ENCODE data around the gene KRTAP5-5.
A peak's percentile ranks its signal among the peaks of the same experiment; 100 is the strongest.
"Not testable (repeated sequence)": the region's sequence is repeated elsewhere in the genome, so short reads cannot be mapped to it uniquely, and the experiment has no call there.

The KRTAP5-5 gene

DNA sequence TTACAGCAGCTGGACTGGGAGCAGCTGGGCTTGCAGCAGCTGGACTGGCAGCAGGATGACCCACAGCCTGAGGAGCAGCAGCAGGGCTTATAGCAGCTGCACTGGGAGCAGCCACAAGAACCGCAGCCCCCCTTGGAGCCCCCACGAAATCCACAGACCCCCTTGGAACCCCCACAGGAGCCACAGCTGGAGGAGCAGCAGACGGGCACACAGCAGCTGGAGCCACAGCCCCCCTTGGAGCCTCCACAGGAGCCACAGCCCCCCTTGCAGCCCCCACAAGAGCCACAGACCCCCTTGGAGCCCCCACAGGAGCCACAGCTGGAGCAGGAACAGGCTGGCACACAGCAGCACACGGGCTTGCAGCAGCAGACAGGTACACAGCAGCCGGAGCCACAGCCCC lies 21.7 kb upstream of the KRTAP5-5 start:
- DNase-seq: not testable (repeated sequence)

DNA sequence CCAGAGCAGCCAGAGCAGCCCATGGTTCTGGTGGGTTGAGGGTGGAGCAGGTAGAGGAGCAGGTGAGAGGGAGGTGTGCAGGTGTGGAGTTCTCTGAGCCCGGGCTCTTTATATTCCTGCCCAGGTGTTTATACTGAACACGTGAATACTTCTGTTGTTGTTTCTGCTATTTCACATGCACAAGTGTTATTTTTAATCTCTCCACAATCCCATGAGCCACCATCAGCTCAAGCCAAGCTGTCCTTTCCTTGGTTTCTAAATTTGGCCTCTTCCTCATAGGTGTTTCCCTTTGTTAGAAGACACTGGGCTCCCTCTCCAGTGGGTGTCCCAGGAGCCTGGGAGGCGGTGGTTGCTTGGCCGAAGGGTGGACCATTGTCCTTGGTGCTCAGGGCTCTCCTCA lies 21.2 kb upstream of the KRTAP5-5 start, which contains the start of gene KRTAP5-3:
Gene KRTAP5-3 (minus strand): TSS at position 101 of the 400 bp plus-strand sequence. CDS start 78 bp downstream, at position 23.
- DNase-seq: peak; percentile 40

DNA sequence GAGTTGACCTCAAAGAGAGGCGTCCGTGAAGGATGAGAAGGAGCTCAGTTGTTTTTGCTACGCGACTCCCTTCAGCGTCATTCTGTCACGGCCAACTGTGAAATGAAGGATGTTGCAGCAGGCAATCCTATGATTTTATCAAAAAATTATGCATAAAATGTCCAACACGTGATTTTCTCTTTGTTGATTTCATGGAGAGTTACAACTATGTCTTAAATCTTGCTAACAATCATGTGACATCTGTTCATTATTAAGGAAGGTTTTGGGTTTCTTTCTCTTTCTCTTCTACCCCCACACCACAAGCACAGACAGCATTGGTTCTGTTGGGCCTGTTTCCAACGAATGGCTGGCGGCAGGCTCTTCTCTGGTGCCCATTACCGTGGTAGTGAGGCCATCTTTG lies 11.3 kb upstream of the KRTAP5-5 start:
- DNase-seq: no peak

DNA sequence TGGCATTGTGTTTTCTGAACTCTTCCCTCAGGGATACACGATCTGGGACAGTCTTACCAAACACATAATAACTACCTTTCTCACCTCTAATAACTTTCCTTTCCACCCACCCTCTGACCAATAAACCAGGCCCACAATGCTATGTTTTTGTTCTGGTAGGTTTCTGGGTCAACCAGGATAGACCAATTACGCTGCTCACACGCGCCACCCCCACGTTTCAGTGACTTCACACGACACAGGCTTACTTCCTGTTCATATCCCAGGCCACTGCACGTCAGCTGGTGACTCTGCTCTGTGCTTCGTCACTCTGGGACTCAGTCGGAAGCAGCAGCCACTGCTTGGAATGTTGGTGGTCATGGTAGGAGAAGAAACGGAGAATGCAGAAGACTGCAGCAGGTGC lies 10.1 kb upstream of the KRTAP5-5 start:
- DNase-seq: no peak

DNA sequence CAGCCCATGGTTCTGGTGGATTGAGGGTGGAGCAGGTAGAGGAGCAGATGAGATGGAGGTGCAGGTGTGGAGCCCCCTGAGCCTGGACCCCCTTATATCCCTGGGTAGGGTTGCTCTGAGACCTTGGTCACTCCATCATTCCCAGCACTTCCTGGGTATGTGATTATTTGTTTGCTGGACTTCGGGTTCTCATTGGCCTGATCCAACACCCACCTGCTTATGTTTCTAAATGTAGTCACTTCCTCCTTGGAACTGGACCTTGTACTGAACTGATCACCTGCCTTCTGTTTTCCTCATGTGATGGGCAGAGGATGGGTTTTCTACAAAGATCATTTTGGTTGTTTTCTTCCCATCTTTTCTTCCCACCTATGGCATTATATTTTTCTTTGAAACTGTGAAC lies 7.5 kb upstream of the KRTAP5-5 start, which contains the start of gene KRTAP5-4:
Gene KRTAP5-4 (minus strand): TSS at position 53 of the 400 bp plus-strand sequence. CDS start 45 bp downstream, at position 8.
- no peak for DNase-seq

DNA sequence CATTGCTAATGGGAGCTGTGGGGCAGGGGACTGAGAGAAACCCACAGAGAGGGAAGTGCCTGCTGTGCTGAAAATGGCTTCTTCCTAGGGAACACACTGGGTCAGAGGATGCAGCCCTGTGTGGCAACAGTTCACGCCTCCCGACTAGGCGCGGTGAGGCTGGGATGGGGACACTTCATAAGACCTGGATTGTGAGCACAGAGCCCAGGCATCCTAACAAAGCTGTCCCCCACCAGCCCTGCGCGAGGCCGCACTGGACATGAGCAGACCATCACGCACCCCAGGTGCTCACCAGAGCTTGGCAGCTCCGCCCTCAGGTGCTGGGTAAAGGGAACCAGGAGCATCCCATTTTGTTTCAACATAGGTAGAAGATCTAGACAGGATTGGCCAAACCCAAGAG lies 5.9 kb upstream of the KRTAP5-5 start:
- no peak for DNase-seq

DNA sequence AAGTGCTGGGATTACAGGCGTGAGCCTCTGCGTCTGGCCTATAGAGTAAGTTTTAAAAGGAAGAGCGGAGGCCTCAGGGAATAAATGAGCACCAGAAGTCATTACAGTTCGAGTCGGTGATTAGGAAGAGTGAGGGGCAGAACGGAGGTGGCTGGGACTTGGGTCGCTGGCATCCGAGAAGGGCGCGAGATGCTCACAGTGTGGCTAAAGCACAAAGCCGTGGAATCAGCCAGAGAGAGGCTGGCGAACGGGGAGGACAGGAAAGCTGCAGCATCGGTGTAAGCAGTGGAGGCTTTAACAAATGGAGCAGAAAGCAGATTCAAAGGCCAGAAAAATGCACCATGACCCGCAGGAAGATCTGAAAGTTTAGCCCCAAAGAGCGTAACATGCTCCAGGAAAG lies 5.0 kb upstream of the KRTAP5-5 start:
- DNase-seq: no peak

DNA sequence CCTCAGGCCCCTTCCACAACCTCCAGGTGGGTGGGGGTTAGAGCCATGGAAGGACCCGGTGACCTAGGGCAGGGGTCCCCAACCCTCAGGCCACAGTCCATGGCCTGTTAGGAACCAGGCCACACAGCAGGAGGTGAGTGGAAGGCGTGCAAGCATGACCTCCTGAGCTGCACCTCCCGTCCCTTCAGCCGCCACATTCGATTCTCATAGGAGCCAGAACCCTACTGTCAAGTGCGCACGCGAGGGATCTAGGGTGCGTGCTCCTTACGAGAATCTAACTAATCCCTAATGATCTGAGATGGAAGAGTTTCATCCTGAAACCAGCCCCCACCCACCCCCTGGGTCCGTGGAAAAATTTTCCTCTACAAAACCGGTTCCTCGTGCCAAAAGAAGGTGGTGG lies 4.0 kb upstream of the KRTAP5-5 start:
- no peak for DNase-seq

DNA sequence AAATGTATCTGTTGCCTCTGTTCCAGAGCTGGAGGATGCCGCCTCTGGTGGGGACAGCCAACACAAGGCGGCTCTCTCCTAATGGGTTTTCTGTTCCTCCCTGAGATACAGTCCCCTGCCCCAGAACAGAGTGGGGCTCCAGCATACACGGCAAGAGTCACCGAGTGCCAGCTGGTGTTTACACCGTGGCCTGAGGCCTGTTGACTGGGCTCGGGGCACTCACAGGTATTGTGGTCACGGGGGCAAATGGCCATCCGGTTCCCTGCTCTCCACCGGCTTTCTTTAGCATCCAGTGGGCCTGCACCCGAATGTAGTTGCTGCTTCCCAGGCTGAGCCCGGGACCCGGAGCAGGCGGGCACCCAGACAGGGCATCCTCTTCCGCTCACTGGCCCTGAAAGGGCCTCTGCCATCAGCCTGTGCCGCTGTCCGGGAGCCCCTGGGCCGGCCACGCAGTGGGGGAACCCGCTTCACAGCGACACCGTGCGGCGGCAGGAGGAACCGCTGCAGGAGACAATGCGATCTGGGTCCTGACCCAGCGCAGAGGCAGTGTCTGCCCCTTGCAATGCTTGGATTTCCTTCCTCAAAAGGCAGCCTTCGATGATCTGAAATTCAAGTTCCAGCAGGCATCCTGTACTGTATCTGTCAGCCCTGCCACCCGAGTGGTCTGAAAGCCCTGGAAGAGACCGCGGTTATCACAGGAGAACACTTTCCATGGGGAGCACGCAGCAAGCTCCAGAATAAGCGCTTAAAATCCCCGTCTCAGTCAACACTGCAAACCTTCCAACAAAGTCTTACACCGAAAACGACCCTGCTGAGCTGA lies 859 bp upstream of the KRTAP5-5 start:
- DNase-seq: no peak

DNA sequence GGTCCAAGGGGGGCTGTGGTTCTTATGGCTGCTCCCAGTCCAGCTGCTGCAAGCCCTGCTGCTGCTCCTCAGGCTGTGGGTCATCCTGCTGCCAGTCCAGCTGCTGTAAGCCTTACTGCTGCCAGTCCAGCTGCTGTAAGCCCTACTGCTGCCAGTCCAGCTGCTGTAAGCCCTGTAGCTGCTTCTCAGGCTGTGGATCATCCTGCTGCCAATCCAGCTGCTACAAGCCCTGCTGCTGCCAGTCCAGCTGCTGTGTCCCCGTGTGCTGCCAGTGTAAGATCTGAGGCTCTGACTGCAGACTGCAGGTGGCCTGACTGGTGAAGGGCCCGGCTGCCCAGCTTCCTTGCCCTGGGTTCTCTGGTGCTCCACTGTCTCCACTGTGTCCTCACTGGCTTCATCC lies 696 bp downstream of the KRTAP5-5 start:
- DNase-seq: no peak

DNA sequence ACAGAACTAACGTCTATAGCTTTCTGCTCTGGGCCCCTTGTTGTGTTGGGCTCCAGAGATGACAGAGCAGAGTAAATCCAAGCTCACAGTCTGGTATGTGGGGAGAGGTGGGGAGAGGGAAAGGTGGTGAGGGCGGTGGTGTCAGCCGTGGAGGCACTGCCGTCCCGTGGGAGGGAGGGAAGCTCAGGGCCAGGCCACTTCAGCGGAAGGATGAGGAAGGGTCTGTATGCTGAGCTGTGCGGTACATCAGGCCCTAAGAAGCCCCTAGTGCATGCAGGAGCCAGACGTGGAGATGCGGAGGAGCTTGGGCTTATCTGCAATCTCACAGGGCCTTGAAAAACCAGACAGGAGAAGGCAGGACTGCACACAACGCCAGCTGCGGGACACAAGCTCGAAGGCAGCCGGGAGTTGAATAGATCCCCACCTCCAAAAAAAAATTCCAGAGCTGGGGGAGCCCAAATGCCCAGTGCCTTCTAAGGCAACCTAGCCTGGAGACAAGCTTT lies 1.5 kb downstream of the KRTAP5-5 start:
- no peak for DNase-seq

DNA sequence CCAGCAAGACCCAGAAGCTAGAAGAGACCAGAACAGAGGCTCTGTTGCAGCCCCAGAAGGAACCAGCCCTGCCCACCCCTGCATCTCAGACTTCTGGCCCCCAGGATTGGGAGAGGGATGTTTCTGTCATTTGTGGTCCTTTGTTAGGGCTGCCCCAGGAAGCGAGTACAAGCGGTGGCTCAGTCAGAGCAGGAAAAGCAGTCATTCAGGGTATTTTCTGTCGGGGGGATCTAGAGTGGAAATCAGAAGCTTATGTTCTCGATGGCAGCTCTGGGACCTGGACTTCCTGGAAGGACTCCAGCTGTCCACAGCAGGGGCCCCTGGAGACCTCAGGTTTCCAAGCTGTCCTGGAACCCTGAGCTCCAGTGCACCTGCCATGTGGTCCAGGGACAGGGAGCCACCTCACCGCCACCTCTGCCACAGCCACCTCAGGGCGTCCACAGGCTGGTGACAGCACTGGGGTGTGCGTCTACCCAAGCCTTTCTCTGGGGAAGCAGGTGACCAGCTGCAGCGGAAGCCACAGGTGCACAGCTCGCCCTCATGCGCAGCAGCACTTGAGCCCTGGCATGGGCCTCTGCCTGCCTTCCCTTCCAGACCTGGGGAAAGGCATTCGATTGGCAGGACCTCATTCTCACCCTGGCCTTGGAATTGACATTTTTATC lies 2.6 kb downstream of the KRTAP5-5 start:
- no peak for DNase-seq

DNA sequence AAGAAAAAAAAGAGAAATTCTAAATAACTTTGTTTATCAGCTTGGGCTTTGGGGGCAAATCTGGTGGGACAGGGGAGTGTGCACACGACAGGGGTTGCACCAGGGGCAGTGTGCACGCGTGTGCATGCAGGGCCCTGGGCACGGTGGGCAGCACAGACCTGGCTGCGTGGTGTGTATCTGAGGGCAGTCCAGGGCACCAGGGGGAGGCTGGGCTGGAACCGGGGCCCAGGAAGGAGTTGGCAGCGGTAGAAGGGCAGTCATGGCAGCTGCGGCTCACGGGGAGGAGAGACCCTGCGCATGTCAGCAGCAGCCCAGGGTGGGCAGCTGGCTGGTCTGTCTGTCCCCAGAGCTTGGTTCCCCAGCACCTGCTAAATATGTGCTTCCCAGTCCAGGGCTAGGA lies 4.3 kb downstream of the KRTAP5-5 start:
- no peak for DNase-seq

DNA sequence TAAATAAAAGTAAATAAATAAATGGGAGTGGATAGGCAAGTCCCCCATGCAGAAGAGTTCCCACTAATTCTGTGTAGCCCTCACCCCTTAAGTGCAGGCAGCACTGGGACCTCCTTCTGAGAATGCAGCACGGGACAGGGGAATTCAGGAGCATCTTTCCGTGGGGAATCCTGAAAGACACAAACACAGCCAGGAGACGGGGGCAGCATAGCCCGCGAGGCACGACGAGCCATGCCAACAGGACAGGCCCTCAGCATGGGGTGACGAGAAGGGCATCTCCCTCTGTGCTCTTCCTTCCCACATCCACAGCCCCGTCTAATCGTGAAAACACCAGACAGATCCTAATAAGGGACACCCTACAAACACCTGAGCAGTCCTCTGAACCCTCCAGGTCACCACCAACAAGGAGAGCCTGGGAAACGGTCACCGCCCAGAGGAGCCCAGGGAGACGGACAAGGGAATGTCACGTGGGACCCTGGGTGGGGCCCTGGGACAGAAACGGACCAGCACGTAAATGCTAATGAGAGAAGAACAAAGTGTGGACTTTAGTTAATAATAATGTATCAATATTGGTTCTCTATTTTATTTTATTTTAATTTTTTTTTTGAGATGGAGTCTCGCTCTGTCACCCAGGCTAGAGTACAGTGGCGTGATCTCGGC lies 6.8 kb downstream of the KRTAP5-5 start:
- no peak for DNase-seq

DNA sequence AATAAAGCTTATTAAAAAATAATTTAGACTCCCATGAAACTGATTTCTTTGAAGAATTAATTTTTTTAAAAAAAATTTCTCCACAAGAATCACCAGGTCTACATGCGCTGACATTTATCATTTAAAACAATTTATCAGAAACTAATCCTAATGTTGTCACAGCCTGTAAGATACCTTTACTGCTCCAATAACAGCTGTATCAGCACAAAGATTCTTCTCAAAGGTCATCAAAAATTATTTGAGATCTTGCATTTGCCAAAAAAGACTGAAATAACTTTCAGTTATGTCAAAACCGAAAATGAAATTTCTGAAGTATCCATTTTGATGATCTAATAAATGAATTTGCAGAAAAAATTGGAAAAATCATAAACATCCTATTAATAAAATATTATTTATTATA lies 8.1 kb downstream of the KRTAP5-5 start:
- no peak for DNase-seq

DNA sequence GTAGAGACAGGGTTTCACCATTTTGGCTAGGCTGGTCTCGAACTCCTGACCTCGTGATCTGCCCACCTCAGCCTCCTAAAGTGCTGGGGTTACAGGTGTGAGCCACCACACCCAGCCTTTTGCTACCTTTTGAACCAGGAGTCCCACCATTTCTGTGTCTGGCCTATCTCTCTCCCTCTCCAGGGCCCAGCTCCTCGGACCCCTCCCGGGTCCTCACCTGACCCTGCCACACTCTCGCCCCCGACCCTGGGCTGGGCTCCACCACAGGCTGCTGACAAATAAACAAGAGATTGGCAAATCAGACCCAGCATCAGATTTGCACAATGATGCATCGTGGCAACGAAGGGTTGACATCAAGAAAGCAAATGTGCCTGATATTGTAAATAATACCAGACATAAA lies 8.8 kb downstream of the KRTAP5-5 start:
- no peak for DNase-seq

DNA sequence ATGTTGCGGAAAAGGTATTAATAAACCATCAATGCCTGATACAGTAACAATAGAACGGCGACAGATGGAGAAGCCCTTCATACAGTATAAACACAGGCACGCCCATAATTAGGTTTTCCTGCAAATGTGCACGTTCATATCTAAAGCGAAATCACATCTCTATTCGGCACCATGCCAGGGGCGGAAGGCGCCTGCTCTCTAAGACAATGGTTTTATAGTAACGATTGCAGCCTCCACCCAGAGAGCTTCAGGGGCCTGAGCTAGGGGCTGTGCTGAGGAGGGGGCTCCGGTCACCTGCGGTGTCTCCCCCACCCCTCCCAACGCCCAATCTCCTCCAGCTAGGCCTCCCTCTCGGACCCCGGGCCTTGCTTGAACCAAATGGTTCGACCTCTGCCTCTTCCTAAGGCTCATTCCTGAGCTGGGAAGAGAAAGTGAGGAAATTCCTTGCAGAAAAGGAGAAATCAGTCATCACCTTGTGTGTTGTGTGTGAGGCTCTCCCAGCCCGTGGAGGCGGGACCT lies 9.6 kb downstream of the KRTAP5-5 start:
- DNase-seq: peak; percentile 21

DNA sequence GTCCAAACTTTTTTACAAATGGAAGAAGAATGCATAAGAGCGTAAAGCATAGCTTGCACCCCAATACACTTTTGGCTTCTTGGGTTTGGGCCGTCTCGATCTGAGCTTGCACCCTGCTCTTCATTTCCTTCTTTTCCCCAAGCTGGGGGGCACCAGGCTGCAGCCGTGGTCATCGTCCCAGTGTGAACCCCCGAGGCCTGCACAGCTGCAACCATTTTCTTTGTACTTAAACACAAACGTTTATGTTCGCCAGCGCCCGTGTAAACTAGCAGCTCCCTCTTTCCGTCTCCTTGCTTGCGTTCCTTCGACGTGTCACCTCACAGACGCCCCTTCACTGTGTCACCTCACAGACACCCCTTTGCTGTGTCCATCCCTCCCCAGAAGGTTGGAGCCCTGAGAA lies 10.1 kb downstream of the KRTAP5-5 start:
- DNase-seq: no peak

DNA sequence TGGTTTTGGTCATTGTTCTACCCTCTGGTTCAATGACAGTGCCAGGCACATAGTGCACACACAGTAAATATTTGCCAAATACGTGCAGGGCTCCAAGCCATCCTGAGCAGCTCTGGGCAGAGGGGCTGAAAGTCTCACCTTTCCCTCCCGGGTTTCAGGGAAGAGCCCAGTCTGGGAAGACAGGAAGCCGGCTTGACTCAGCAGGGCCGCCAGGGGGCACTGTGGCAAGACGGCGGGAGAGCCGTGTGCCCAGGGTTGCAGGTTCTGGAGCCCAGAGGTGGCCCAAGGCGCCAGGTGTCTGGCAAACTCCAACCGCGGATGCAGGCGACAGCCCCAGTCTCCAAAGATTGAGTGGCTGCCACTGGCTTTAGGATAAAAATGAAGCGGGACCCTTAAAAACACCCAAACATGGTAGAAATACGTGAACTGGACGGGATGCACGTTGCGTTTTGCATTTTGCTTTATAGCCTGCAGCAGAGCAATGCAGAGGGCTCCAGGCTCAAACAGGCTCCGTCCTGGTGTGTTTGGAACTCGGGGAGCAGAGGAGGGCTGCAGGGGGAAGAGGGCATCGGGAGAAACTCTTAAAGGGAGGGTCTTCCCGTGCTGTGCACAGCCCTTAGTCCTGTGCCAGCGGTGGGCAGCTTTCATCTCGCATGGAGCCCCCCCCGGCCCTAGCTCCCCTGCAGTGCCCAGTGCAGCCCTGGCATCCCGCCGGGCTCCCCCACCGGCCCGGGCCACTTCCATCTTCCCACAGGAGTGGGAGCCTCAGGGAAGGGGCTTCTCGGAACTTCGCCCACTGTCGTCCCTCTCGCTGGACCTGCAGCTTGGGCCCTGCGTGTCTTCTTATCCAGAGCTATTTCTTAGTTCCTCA lies 10.7 kb downstream of the KRTAP5-5 start:
- no peak for DNase-seq

DNA sequence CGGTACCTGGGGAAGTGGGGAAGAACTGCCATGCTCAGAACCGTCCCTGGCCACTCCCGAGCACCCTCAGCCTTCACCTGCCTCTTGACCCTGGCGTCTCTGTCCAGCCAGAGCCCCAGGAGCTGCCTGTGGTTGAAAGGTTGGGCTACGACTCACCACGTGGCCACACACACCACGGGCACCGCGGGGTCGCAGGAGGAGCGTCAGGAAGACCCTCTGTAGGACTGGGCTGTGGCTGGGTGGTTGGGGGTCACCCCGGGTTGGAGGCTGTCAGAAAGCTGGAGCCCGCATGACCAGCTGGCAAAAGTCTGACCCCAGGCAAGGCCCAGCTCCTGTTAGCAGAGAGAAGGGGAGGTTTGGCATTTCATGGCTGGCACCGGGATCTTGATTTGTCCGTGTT lies 11.5 kb downstream of the KRTAP5-5 start:
- no peak for DNase-seq

DNA sequence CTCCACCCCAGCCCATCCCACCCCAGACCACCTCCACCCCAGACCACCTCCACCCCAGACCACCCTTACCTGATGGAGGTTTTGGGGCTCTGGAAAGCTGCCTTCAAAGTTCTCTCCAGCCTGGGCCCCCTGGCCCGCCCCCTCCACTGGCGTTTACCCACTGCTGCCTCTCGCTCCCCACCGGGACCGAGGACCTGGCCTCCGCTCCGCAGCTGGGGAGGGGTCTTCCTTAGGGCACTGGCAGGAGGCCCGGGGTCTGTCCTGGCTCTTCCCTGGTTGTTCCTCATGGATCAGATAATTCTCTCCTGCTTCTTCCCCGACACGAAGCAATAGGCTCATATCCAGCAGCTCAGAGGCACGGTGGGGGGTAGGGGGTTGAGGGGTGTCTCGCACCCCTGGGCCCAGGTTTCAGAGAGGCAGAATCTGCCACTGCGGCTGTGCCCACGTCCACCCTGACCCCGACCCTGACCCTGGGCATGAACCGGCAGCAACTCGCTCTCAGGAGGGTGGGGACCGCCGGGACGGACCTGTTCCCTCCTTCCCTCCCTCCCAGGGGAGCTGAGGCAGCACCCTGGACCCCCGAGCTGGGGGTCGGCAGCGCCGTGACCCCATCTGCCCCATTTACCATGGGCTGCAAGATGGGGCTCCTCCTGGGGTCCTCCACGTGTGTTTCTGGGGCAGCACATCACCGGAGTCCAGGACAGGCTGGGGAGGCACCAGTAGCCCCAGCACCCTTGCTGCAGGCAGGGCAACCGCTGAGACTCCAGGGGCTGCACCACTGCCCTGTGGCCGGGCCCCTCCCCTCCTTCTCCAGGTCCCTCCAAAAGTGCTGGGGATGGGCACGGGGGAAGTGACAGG lies 12.9 kb downstream of the KRTAP5-5 start:
- no peak for DNase-seq
